ENCODE data around the gene CCDC24. TPM values are rescaled to one million over a fixed set of nuclear protein-coding genes. Genes with fewer than 3 reads are reported as not detected.

The CCDC24 gene
- total RNA-seq, 1 experiment from 2014 or later, result 11.8 TPM

- Histone ChIP-seq H2AK5ac (ENCODE audit: insufficient read length, low read length) (no peak overlapping the region), H3K23ac (ENCODE audit: insufficient read length, low read depth, low read length) (no peak overlapping the region), H2BK20ac (ENCODE audit: low read depth, low read length, poor library complexity, severe bottlenecking) (no peak overlapping the region), H3K4me1 (ENCODE audit: insufficient read depth, low read length) (no peaks in the 10 kb centered on the region), H3K4ac (ENCODE audit: low read depth, low read length) (no peak overlapping the region), H3K4me2 (ENCODE audit: insufficient read depth, insufficient read length, low read length) (no peak overlapping the region), H3K79me1 (ENCODE audit: insufficient read depth, low read depth, low read length, poor library complexity, severe bottlenecking) (no peaks in the 10 kb centered on the region), H2AFZ (ENCODE audit: low read length) (no peak overlapping the region), H3K27me3 (ENCODE audit: insufficient read depth, low read length) (no peaks in the 10 kb centered on the region), H4K20me1 (ENCODE audit: control insufficient read depth, insufficient read depth, insufficient read length) (no peaks in the 10 kb centered on the region), H3K23me2 (ENCODE audit: insufficient read length, low read depth, low read length, poor library complexity, severe bottlenecking) (peaks cover 2% of the 10 kb centered on the region), H3K56ac (ENCODE audit: insufficient read length, low read depth, low read length) (no peak overlapping the region), H3K14ac (ENCODE audit: insufficient read depth, low read length) (no peak overlapping the region), H3K27ac (ENCODE audit: insufficient read length, low read depth, low read length) (no peak overlapping the region), H2BK15ac (ENCODE audit: low read depth, low read length) (no peak overlapping the region), H3K9me3 (ENCODE audit: control insufficient read depth, low read depth, low read length) (no peaks in the 10 kb centered on the region), H2BK120ac (ENCODE audit: low read depth, low read length, poor library complexity, severe bottlenecking) (no peak overlapping the region), H4K5ac (ENCODE audit: insufficient read length, low read depth, low read length) (no peak overlapping the region), H3K9ac (ENCODE audit: extremely low read depth, insufficient read length, low read length) (no peak overlapping the region), H4K8ac (replicated peaks; ENCODE audit: insufficient read length, low read depth, low read length) (no peak overlapping the region), H3K79me2 (ENCODE audit: insufficient read depth, low read length) (no peaks in the 10 kb centered on the region), H3T11ph (ENCODE audit: low read length) (no peak overlapping the region), H3K18ac (ENCODE audit: insufficient read length, low read depth, low read length) (no peak overlapping the region), H4K91ac (ENCODE audit: insufficient read length, low read depth, low read length) (no peak overlapping the region), H2BK5ac (ENCODE audit: insufficient read length, low read length) (no peak overlapping the region), H2BK12ac (ENCODE audit: insufficient read length, low read depth, low read length) (no peak overlapping the region)
- TF ChIP-seq CTCF (conservative IDR thresholded peaks at IDR 0.05), result no peak
- Mint-ChIP-seq H3K27ac (peak overlapping the region in 1 of 3 experiments; percentile 21; a peak in 1 of 7 replicates), H3K4me3 (no peak overlapping the region), H3K9me3 (no peaks in the 10 kb centered on the region), H3K27me3 (ENCODE audit: low read depth) (peaks cover 2% of the 10 kb centered on the region), H3K36me3 (ENCODE audit: insufficient read depth in 1 of 3, low read depth in 3 of 3) (peaks cover 6 to 30% (median 22%) of the 10 kb centered on the region in 3 experiments; a peak in 6 of 7 replicates), H3K4me1 (peaks cover 11 to 22% of the 10 kb centered on the region in 2 experiments; a peak in 3 of 4 replicates)
- no CpG with 5 or more reads among the region's 6 CpGs for WGBS (ENCODE audit: extremely low coverage, insufficient read length, low lambda C conversion rate)
- DNase-seq, result no peak
These were observed 5.3 kb downstream of the CCDC24 start for GRCh38 chr1:43996733-43997115.

All from H9 (cell line).